Measurements from ENCODE around the gene ODF4.
"Not testable (repeated sequence)": the region's sequence is repeated elsewhere in the genome, so short reads cannot be mapped to it uniquely, and the experiment has no call there.

DNA sequence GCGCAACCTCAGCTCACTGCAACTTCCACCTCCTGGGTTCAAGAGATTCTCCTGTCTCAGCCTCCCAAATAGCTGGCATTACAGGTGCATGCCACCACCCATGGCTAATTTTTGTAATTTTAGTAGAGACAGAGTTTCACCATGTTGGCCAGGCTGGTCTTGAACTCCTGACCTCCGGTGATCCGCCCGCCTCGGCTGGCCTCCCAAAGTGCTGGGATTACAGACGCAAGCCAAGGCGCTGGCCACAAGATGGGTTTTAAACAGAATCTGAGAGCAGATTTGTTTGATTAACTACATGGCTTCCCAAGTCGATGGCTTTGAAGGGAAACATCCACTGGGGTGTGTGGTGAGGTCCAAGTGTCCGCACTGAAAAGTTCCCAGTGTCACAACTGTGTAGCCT is 54.9 kb downstream of the ODF4 start:
- TF ChIP-seq, protein P1, sequence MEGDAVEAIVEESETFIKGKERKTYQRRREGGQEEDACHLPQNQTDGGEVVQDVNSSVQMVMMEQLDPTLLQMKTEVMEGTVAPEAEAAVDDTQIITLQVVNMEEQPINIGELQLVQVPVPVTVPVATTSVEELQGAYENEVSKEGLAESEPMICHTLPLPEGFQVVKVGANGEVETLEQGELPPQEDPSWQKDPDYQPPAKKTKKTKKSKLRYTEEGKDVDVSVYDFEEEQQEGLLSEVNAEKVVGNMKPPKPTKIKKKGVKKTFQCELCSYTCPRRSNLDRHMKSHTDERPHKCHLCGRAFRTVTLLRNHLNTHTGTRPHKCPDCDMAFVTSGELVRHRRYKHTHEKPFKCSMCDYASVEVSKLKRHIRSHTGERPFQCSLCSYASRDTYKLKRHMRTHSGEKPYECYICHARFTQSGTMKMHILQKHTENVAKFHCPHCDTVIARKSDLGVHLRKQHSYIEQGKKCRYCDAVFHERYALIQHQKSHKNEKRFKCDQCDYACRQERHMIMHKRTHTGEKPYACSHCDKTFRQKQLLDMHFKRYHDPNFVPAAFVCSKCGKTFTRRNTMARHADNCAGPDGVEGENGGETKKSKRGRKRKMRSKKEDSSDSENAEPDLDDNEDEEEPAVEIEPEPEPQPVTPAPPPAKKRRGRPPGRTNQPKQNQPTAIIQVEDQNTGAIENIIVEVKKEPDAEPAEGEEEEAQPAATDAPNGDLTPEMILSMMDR (IDR thresholded peaks at IDR 0.05) = not testable (repeated sequence)
- not testable (repeated sequence) for TF ChIP-seq ZFX (IDR thresholded peaks at IDR 0.05; ENCODE audit: borderline replicate concordance)

Data from 22Rv1 (cell line).